ENCODE measurements around the gene SF3B6.

The SF3B6 gene

GRCh38 chr2:24077535-24077877 is 1.4 kb upstream of the SF3B6 start:
- H3K4me3 ChIP-seq (ENCODE audit: low read depth, low read length, poor library complexity, severe bottlenecking), result peak overlapping the region; percentile 78
- H2AFZ ChIP-seq (ENCODE audit: low read length), result no peak overlapping the region
- no peaks in the 10 kb centered on the region for H4K20me1 ChIP-seq (ENCODE audit: insufficient read depth, low read length)
- peak overlapping the region; percentile 62 for H3K9ac ChIP-seq (ENCODE audit: low read length)
- H3K4me2 ChIP-seq (ENCODE audit: low read length), result peak overlapping the region; percentile 69
- H3F3A ChIP-seq (ENCODE audit: insufficient read depth, low read length), result no peaks in the 10 kb centered on the region
- TF ChIP-seq, protein P1, sequence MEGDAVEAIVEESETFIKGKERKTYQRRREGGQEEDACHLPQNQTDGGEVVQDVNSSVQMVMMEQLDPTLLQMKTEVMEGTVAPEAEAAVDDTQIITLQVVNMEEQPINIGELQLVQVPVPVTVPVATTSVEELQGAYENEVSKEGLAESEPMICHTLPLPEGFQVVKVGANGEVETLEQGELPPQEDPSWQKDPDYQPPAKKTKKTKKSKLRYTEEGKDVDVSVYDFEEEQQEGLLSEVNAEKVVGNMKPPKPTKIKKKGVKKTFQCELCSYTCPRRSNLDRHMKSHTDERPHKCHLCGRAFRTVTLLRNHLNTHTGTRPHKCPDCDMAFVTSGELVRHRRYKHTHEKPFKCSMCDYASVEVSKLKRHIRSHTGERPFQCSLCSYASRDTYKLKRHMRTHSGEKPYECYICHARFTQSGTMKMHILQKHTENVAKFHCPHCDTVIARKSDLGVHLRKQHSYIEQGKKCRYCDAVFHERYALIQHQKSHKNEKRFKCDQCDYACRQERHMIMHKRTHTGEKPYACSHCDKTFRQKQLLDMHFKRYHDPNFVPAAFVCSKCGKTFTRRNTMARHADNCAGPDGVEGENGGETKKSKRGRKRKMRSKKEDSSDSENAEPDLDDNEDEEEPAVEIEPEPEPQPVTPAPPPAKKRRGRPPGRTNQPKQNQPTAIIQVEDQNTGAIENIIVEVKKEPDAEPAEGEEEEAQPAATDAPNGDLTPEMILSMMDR (IDR thresholded peaks at IDR 0.05; ENCODE audit: low read length), result no peak
- TF ChIP-seq EZH2 (IDR thresholded peaks at IDR 0.05; ENCODE audit: borderline replicate concordance, low read length), result no peak
- peaks cover 14% of the 10 kb centered on the region; the same call in 1 of the 2 replicates for H3K36me3 ChIP-seq (ENCODE audit: insufficient read depth, low read length)
- no peaks in the 10 kb centered on the region for H3K27me3 ChIP-seq (ENCODE audit: insufficient read depth, low read length)
- peaks cover 21% of the 10 kb centered on the region for H3K4me1 ChIP-seq (ENCODE audit: insufficient read depth, low read length, severe bottlenecking)
- no peaks in the 10 kb centered on the region for H3K9me3 ChIP-seq (ENCODE audit: low read length)
- H3K79me2 ChIP-seq (ENCODE audit: insufficient read depth, low read length), result peaks cover 10% of the 10 kb centered on the region
- H3K9me2 ChIP-seq (ENCODE audit: low read depth, low read length), result no peaks in the 10 kb centered on the region
- H3K27ac ChIP-seq (ENCODE audit: low read depth, low read length, poor library complexity, severe bottlenecking), result no peak overlapping the region

DNA sequence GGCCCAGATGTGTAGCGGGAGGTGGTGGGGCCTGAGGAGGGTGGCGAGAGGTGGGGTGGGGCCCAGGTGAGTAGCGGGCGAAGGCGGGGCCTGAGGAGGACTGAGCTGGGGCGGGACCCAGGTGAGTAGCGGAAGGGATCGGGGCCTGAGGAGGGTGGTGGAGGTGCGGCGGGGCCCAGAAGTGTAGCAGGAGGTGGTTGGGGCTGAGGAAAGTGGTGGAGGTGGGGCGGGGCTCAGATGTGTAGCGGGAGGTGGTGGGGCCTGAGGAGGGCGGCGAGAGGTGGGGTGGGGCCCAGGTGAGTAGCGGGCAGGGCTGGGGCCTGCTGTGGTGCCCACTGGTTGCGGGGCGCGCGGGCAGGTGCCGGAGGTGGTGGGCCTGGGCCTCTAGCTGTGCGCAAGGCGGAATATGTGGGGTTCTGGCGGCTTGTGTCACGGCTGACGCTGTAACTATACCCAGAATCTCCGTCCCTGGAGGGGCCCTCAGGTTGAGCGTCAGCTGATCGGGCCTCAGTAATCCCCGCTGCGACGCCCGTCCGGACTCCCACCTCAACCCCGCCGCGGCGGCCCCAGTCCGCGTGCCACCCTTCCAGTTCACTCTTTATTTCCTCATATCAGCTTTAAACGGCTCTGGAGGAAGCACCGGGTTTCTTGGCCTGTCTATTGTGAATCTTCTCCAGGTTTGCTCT is 866 bp upstream of the SF3B6 start:
- no peaks in the 10 kb centered on the region for H3K9me2 ChIP-seq (ENCODE audit: low read depth, low read length)
- peak overlapping the region; percentile 78 for H3K4me3 ChIP-seq (ENCODE audit: low read depth, low read length, poor library complexity, severe bottlenecking)
- H2AFZ ChIP-seq (ENCODE audit: low read length), result no peak overlapping the region
- H3K79me2 ChIP-seq (ENCODE audit: insufficient read depth, low read length), result peaks cover 10% of the 10 kb centered on the region
- no peaks in the 10 kb centered on the region for H4K20me1 ChIP-seq (ENCODE audit: insufficient read depth, low read length)
- TF ChIP-seq, protein P1 (IDR thresholded peaks at IDR 0.05; ENCODE audit: low read length), result no peak
- TF ChIP-seq EZH2 (IDR thresholded peaks at IDR 0.05; ENCODE audit: borderline replicate concordance, low read length), result no peak
- no peaks in the 10 kb centered on the region for H3K9me3 ChIP-seq (ENCODE audit: low read length)
- peak overlapping the region; percentile 69 for H3K4me2 ChIP-seq (ENCODE audit: low read length)
- no peaks in the 10 kb centered on the region for H3F3A ChIP-seq (ENCODE audit: insufficient read depth, low read length)
- H3K27me3 ChIP-seq (ENCODE audit: insufficient read depth, low read length), result no peaks in the 10 kb centered on the region
- H3K9ac ChIP-seq (ENCODE audit: low read length), result peak overlapping the region; percentile 62
- H3K27ac ChIP-seq (ENCODE audit: low read depth, low read length, poor library complexity, severe bottlenecking), result no peak overlapping the region
- peaks cover 18% of the 10 kb centered on the region; the same call in 1 of the 2 replicates for H3K36me3 ChIP-seq (ENCODE audit: insufficient read depth, low read length)
- peaks cover 21% of the 10 kb centered on the region for H3K4me1 ChIP-seq (ENCODE audit: insufficient read depth, low read length, severe bottlenecking)

DNA sequence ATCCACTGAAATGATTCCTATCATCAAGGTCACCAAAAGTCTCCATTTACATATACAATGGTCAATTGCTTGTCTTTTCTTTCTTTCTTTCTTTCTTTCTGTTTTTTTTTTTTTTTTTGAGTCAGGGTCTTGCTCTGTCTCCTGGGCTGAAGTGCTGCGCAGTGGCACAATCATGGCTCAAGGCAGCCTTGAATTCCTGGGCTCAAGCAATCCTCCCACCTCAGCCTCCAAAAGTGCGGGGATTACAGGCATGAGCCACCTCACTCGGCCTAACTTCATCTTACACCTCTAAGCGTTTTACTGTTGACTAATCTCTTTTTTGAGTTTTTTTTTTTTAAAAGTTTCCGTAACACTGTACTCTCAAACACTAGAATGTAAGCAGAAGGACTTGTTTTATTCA is 867 bp downstream of the SF3B6 start:
- no peaks in the 10 kb centered on the region for H3K9me2 ChIP-seq (ENCODE audit: low read depth, low read length)
- peak overlapping the region; percentile 78 for H3K4me3 ChIP-seq (ENCODE audit: low read depth, low read length, poor library complexity, severe bottlenecking)
- peak overlapping the region; percentile 77 for H3K9ac ChIP-seq (ENCODE audit: low read length)
- no peaks in the 10 kb centered on the region for H3F3A ChIP-seq (ENCODE audit: insufficient read depth, low read length)
- no peaks in the 10 kb centered on the region for H4K20me1 ChIP-seq (ENCODE audit: insufficient read depth, low read length)
- H3K9me3 ChIP-seq (ENCODE audit: low read length), result no peaks in the 10 kb centered on the region
- peak overlapping the region; percentile 82 for H3K4me2 ChIP-seq (ENCODE audit: low read length)
- H3K27ac ChIP-seq (ENCODE audit: low read depth, low read length, poor library complexity, severe bottlenecking), result no peak overlapping the region
- peaks cover 10% of the 10 kb centered on the region for H3K79me2 ChIP-seq (ENCODE audit: insufficient read depth, low read length)
- H3K4me1 ChIP-seq (ENCODE audit: insufficient read depth, low read length, severe bottlenecking), result peaks cover 21% of the 10 kb centered on the region
- H3K36me3 ChIP-seq (ENCODE audit: insufficient read depth, low read length), result peaks cover 23% of the 10 kb centered on the region; the same call in 1 of the 2 replicates
- H3K27me3 ChIP-seq (ENCODE audit: insufficient read depth, low read length), result no peaks in the 10 kb centered on the region
- no peak for TF ChIP-seq EZH2 (IDR thresholded peaks at IDR 0.05; ENCODE audit: borderline replicate concordance, low read length)
- TF ChIP-seq, protein P1 (IDR thresholded peaks at IDR 0.05; ENCODE audit: low read length), result no peak
- no peak overlapping the region for H2AFZ ChIP-seq (ENCODE audit: low read length)

All from OCI-LY1 (cell line).